Activated CD8-positive, alpha-beta T cell treated with anti-CD3 and anti-CD28 coated beads, Interleukin-2, amount 10 ng/mL, durations not matched to agents 7 days and 5 days (primary cell): ENCODE measurements around the gene HAAO. TPM values are rescaled to one million over a fixed set of nuclear protein-coding genes. Genes with fewer than 3 reads are reported as not detected.

Source experiments
- ATAC-seq: fragments of 150-1000 bp; cut with Tn5 transposase; one replicate; pipeline ENCODE4 v1.10.0; 2021; ENCODE audit warnings: moderate library complexity
- CTCF ChIA-PET: fragments of 350-600 bp; sonication (Branson Sonifier 250); formaldehyde crosslinking; loops from one replicate; lab custom pipeline; 2021; ENCODE audit warnings: antibody characterized with exemption; lab: Charles Lee
- POLR2A ChIA-PET: fragments of 350-600 bp; sonication (Branson Sonifier 250); formaldehyde crosslinking; loops from one replicate; lab custom pipeline; 2021; ENCODE audit warnings: antibody characterized with exemption; lab: Charles Lee
- DNase-seq: peaks from one replicate; pipeline ENCODE4 v3.0.0-alpha.2; 2020
- H3K27ac Mint-ChIP-seq: one replicate; pipeline ENCODE4 v1.8.0; 2021; ENCODE audit warnings: mild to moderate bottlenecking, mixed read lengths
- H3K27me3 Mint-ChIP-seq: one replicate; pipeline ENCODE4 v1.8.0; 2021; ENCODE audit warnings: low read depth, mixed read lengths
- H3K36me3 Mint-ChIP-seq: one replicate; pipeline ENCODE4 v1.8.0; 2021; ENCODE audit warnings: low read depth, mixed read lengths
- H3K4me1 Mint-ChIP-seq: one replicate; pipeline ENCODE4 v1.8.0; 2021; ENCODE audit warnings: low read depth, mixed read lengths
- H3K4me3 Mint-ChIP-seq: one replicate; pipeline ENCODE4 v1.8.0; 2021; ENCODE audit warnings: mild to moderate bottlenecking, mixed read lengths
- H3K9me3 Mint-ChIP-seq: one replicate; pipeline ENCODE4 v1.8.0; 2022; ENCODE audit warnings: mixed read lengths; ENCODE audit not compliant: insufficient read depth
- total RNA-seq, 2 experiments: library from RNA; stranded (reverse); gene quantifications; one replicate each; pipeline ENCODE4 v1.2.3, GENCODE V29; 2021

HAAO gene
- total RNA-seq, 2 experiments from 2014 or later = 0.37 to 0.40 TPM

DNA sequence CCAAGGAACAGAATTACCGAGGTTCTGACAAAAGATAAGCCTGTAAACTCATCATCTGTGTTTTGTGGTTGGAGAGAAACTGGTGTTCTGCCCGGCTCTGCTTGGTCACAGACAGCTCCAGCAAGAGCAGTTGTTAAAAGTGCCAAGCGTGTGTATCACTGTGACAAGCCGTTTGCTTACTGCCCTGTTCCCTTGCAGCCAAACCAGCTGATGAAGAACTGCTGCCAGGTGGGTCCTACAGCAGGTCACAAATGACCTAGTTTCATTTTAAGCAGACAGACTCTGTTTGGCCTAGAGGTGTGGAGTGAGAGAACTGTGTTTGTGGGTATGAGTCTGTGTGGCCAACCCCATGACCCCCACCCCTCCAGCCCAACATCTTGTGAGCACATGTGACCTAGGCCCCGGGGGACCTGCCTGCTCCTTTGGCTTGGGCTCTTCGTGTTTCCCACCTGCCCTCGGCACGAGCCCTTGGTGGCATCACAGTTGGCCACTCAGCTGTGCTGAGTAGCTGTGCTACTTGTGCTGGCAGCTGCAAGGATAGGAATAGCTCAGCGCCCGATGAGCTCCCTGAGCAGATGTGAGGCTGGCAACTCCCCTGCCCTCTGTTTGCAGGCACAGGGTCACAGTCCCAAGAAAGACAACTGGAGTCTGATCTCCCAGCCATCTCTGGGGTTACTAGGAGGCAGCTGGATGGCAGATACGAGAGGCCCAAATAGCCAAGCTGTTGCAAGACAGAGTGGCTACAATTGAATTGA is 38.2 kb downstream of the HAAO start:
- H3K27ac Mint-ChIP-seq = no peak overlapping the region
- ATAC-seq = no peak
- ChIA-PET POLR2A (no interaction called here), CTCF (interaction anchor here (0.9 to 1.1 kb wide), 2 partner anchors 59 to 91 kb away, joined by 3 read pairs; no protein-coding TSS in a partner anchor)
- DNase-seq = no peak
- no peak overlapping the region for H3K4me3 Mint-ChIP-seq
- H3K9me3 Mint-ChIP-seq = no peaks in the 10 kb centered on the region
- peaks cover 1% of the 10 kb centered on the region for H3K36me3 Mint-ChIP-seq
- H3K4me1 Mint-ChIP-seq = peaks cover 7% of the 10 kb centered on the region
- H3K27me3 Mint-ChIP-seq = no peaks in the 10 kb centered on the region

- Mint-ChIP-seq H3K36me3 (peaks cover 1% of the 10 kb centered on the region), H3K4me3 (no peak overlapping the region), H3K27ac (no peak overlapping the region), H3K9me3 (no peaks in the 10 kb centered on the region), H3K27me3 (no peaks in the 10 kb centered on the region), H3K4me1 (peaks cover 7% of the 10 kb centered on the region)
- DNase-seq = no peak
- no peak for ATAC-seq
- ChIA-PET CTCF (no interaction called here), POLR2A (no interaction called here)
Observed at GRCh38 chr2:42752816-42753813, 39.3 kb downstream of the HAAO start.

GRCh38 chr2:42752314-42752713 is 40.1 kb downstream of the HAAO start:
- Mint-ChIP-seq H3K9me3 (no peaks in the 10 kb centered on the region), H3K4me1 (peaks cover 7% of the 10 kb centered on the region), H3K4me3 (no peak overlapping the region), H3K27ac (no peak overlapping the region), H3K36me3 (peaks cover 1% of the 10 kb centered on the region), H3K27me3 (no peaks in the 10 kb centered on the region)
- CTCF ChIA-PET = no interaction called here
- ATAC-seq (no peak), DNase-seq (no peak)
- POLR2A ChIA-PET = no interaction called here

DNA sequence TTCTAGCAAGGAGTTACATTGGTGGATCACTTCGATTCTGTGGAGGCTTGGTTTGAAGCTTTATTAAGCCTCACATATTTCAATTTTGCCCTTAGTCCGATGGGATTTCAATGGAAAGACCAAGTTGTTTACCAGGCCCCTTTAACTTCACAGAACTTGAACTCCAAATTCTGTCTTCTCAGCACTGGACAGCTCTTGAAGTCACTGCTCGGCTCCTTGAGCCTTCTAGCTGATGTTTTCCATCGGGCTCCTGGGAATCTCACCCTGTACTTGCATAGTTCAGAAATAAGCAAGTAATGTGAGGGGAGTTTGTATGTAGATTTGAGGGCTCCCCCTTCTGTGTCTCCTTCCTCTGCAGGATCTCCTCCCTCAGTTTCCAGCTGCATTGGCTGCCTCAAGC is 43.5 kb downstream of the HAAO start:
- ChIA-PET POLR2A (no interaction called here), CTCF (no interaction called here)
- H3K4me1 Mint-ChIP-seq = no peaks in the 10 kb centered on the region
- no peak for DNase-seq
- no peak overlapping the region for H3K4me3 Mint-ChIP-seq
- H3K27me3 Mint-ChIP-seq = no peaks in the 10 kb centered on the region
- ATAC-seq = no peak
- H3K27ac Mint-ChIP-seq = no peak overlapping the region
- H3K9me3 Mint-ChIP-seq = no peaks in the 10 kb centered on the region
- H3K36me3 Mint-ChIP-seq = no peaks in the 10 kb centered on the region

- Mint-ChIP-seq H3K4me1 (no peaks in the 10 kb centered on the region), H3K4me3 (no peak overlapping the region), H3K36me3 (peaks cover 4% of the 10 kb centered on the region), H3K27me3 (no peaks in the 10 kb centered on the region), H3K27ac (no peak overlapping the region), H3K9me3 (no peaks in the 10 kb centered on the region)
- CTCF ChIA-PET = no interaction called here
- POLR2A ChIA-PET = no interaction called here
- no peak for DNase-seq
- ATAC-seq = no peak
Observed at GRCh38 chr2:42747422-42747821, 45.0 kb downstream of the HAAO start.

- no peaks in the 10 kb centered on the region for H3K27me3 Mint-ChIP-seq
- ChIA-PET CTCF (interaction anchor here (1.4 kb wide), 1 partner anchor 14 kb away, joined by 4 read pairs; no protein-coding TSS in a partner anchor), POLR2A (no interaction called here)
- H3K9me3 Mint-ChIP-seq = peaks cover 2% of the 10 kb centered on the region
- H3K36me3 Mint-ChIP-seq = peaks cover 13% of the 10 kb centered on the region
- DNase-seq = no peak
- no peak overlapping the region for H3K4me3 Mint-ChIP-seq
- H3K4me1 Mint-ChIP-seq = peaks cover 4% of the 10 kb centered on the region
- no peak for ATAC-seq
- H3K27ac Mint-ChIP-seq = no peak overlapping the region
Observed at GRCh38 chr2:42744545-42745082, 47.8 kb downstream of the HAAO start.

DNA sequence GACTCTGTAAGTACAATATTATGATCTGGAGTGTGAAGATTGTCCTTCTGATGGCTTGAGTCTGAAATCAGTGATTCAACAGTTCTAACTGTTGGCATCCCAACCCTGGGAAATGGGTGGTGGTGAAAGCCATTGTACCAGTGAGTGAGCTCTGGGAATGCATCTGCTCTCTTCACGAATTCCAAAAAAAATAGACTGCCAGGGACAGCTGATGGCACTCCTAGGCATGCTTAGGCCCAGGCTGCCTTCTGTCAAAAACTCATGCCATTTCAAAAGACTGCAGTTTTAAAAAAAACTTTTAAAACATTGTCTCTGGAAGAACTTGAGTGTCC is 48.8 kb downstream of the HAAO start:
- ChIA-PET POLR2A (no interaction called here), CTCF (no interaction called here)
- Mint-ChIP-seq H3K27me3 (no peaks in the 10 kb centered on the region), H3K9me3 (peaks cover 9% of the 10 kb centered on the region), H3K4me1 (peaks cover 4% of the 10 kb centered on the region), H3K4me3 (no peak overlapping the region), H3K27ac (no peak overlapping the region), H3K36me3 (peaks cover 21% of the 10 kb centered on the region)
- ATAC-seq (no peak), DNase-seq (no peak)

- H3K36me3 Mint-ChIP-seq = peaks cover 25% of the 10 kb centered on the region
- CTCF ChIA-PET = interaction anchor here (0.8 kb wide), 1 partner anchor 80 kb away, joined by 3 read pairs; no protein-coding TSS in a partner anchor
- no peak for ATAC-seq
Observed at GRCh38 chr2:42742740-42743658, 49.4 kb downstream of the HAAO start.

GRCh38 chr2:42741140-42741539 is 51.2 kb downstream of the HAAO start:
- POLR2A ChIA-PET = no interaction called here
- CTCF ChIA-PET = no interaction called here
- DNase-seq (no peak), ATAC-seq (no peak)
- Mint-ChIP-seq H3K27me3 (no peaks in the 10 kb centered on the region), H3K4me3 (no peak overlapping the region), H3K9me3 (peaks cover 16% of the 10 kb centered on the region), H3K4me1 (peaks cover 4% of the 10 kb centered on the region), H3K36me3 (peaks cover 43% of the 10 kb centered on the region), H3K27ac (no peak overlapping the region)

More at GRCh38 chr2:42742740-42743658, 49.4 kb downstream of the HAAO start:
- Mint-ChIP-seq H3K27me3 (no peaks in the 10 kb centered on the region), H3K4me1 (peaks cover 4% of the 10 kb centered on the region), H3K9me3 (peaks cover 9% of the 10 kb centered on the region), H3K27ac (no peak overlapping the region), H3K4me3 (no peak overlapping the region)
- POLR2A ChIA-PET = no interaction called here
- no peak for DNase-seq

GRCh38 chr2:42736598-42737322 is 55.6 kb downstream of the HAAO start:
- ChIA-PET CTCF (no interaction called here), POLR2A (no interaction called here)
- no peak for ATAC-seq
- no peak for DNase-seq
- no peak overlapping the region for H3K27ac Mint-ChIP-seq
- peaks cover 39% of the 10 kb centered on the region for H3K9me3 Mint-ChIP-seq
- H3K27me3 Mint-ChIP-seq = no peaks in the 10 kb centered on the region
- peaks cover 74% of the 10 kb centered on the region for H3K36me3 Mint-ChIP-seq
- H3K4me3 Mint-ChIP-seq = no peak overlapping the region
- peaks cover 6% of the 10 kb centered on the region for H3K4me1 Mint-ChIP-seq

GRCh38 chr2:42733852-42734251 is 58.5 kb downstream of the HAAO start:
- Mint-ChIP-seq H3K27ac (no peak overlapping the region), H3K9me3 (peaks cover 48% of the 10 kb centered on the region), H3K27me3 (no peaks in the 10 kb centered on the region), H3K36me3 (peaks cover 77% of the 10 kb centered on the region), H3K4me1 (peaks cover 2% of the 10 kb centered on the region), H3K4me3 (no peak overlapping the region)
- no peak for DNase-seq
- CTCF ChIA-PET = no interaction called here
- POLR2A ChIA-PET = no interaction called here
- ATAC-seq = no peak
